Choroid plexus epithelial cell (primary cell): ENCODE data around the gene DUXB.

Experiments used
- DNase-seq: peaks from one replicate; pipeline ENCODE4 v3.0.0-alpha.2; 2010; ENCODE audit warnings: low read depth
- H3K4me3 ChIP-seq: 2 replicates; pipeline ENCODE4 v1.5.1; 2011; ENCODE audit warnings: low read depth, mild to moderate bottlenecking, control low read depth, low read length, moderate library complexity
- TF ChIP-seq, protein P1 (sequence below): conservative IDR thresholded peaks from 2 replicates; pipeline ENCODE4 v1.5.1; 2011; ENCODE audit warnings: low read depth, mild to moderate bottlenecking, control low read depth, inconsistent platforms, low read length, moderate library complexity

Gene DUXB

DNA sequence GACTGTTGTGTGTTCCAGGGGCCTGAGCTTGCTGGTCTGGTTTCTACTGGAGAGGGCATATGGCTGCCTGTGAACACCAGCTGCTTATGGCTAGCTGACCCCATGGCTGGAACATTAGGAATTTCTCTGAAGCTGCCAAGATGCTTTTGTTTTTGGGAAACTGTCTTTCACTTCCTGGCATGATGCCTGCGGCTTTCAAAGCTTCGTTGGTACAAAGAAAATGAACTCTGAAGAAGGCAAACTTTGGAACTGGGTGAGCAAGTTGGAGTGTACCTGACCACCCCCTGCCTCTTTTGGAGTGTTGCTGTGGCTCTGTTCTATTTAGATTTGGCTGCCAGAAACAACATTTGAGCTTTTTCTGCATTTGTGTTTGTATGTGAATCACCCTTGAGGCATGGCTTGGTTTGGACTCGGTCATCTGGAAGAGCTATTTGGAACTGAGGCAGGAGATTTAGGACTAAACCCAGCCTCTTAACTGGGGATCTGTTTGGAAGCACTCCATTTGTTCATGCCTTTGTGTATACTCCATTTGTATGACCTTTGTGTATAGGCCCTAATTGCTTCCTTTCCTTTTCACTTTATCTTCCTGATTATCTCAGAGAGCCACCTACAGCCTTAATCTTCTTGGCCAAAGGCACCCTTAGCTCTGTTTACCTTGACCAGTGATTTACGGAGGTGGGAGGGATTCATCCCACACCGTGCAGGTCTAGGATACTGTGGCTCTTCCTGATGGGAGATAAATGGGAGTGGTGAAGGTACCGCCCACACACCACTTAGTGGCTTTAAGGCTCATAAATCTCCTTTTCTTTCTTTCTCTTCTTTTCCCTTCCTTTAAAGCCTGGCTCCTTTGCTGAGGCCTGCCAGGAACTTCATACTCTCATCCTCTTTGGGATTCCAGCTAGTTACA is 32.3 kb upstream of the DUXB start:
- DNase-seq: peak; percentile 43
- H3K4me3 ChIP-seq: no peak overlapping the region
- TF ChIP-seq, protein P1, sequence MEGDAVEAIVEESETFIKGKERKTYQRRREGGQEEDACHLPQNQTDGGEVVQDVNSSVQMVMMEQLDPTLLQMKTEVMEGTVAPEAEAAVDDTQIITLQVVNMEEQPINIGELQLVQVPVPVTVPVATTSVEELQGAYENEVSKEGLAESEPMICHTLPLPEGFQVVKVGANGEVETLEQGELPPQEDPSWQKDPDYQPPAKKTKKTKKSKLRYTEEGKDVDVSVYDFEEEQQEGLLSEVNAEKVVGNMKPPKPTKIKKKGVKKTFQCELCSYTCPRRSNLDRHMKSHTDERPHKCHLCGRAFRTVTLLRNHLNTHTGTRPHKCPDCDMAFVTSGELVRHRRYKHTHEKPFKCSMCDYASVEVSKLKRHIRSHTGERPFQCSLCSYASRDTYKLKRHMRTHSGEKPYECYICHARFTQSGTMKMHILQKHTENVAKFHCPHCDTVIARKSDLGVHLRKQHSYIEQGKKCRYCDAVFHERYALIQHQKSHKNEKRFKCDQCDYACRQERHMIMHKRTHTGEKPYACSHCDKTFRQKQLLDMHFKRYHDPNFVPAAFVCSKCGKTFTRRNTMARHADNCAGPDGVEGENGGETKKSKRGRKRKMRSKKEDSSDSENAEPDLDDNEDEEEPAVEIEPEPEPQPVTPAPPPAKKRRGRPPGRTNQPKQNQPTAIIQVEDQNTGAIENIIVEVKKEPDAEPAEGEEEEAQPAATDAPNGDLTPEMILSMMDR: no peak

DNA sequence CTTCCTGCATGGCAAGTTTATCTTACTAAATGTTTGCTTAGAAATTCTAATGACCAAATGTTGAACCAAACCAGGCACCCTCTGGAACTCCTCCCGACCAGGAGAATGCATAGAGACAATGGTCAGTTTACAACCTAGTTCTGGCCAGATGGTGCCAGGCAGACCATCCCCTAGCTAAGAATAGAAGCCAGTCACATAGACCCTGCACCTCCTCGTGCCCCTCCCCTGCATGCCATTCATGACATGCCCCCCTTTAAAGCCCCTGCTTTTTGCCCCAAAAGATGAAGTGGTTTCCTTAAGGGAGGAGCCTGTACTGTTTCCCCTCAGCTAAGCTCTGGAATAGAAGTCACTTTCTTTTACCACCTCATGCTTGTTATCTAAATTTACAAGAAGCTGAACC is 31.6 kb upstream of the DUXB start:
- no peak overlapping the region for H3K4me3 ChIP-seq

DNA sequence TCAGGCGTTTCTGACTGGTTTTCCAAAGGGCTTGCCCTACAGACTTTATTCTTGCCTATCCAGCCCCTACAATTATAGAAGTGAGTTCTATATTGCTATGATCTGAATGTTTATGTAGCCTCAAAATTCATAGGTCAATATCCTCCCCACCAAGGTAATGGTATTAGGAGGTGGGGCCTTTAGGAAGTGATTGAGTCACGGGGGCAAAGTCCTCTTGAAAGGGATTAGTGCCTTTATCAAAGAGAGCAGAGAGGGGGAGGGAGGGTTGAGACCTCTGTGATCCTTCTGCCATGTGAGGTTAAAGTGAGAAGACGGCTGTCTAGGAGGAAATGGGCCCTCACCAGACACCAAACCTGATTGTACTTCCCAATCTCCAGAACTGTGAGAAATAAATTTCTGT is 26.0 kb upstream of the DUXB start:
- TF ChIP-seq, protein P1: no peak
- H3K4me3 ChIP-seq: no peak overlapping the region
- no peak for DNase-seq

More for the DNA sequence above, 31.6 kb upstream of the DUXB start:
- TF ChIP-seq, protein P1: no peak
- no peak for DNase-seq

DNA sequence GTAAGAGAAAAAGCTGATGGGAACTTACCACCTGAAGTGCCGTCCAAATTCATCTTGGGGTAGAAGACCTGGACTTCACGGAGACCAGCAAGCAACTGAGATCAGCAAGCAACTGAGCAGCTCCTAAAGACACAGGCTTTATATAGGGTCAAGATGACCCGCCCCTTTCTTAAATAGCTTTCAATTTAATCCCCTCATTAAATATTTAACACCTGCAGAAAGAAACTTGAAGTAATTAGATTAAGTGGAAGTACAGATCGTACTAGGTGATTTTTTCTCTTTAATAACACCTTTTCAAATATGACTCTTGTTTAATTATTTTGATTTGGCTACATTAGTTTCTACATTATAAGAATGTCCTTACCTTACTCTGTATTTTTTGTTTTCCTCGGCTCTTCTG is 25.1 kb upstream of the DUXB start, which contains the start of gene CPHXL:
CPHXL (minus strand) TSS at position 101 of the 400 bp plus-strand sequence; CDS start at position 53, 48 bp downstream.
- TF ChIP-seq, protein P1: no peak
- H3K4me3 ChIP-seq: no peak within 1 kb of the TSS
- DNase-seq: no peak

DNA sequence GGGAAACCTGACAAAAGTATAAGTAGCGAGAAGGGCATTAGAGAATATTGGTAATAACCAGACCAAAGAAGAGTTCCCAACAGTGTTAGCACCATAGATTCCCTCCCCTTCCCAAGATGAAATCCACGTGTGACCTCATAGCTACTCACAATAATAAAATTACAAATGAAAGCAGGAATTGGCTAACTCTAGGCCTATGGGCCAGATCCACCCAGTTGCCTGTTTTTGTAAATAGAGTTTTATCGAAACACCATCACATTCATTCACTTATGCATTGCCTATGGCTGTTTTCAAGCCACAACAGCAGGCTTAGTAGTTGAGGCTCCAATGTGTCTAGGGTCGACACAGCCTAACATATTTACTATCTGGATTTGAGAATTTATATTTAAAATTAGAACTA is 17.2 kb upstream of the DUXB start:
- no peak for DNase-seq
- no peak overlapping the region for H3K4me3 ChIP-seq
- TF ChIP-seq, protein P1: no peak

DNA sequence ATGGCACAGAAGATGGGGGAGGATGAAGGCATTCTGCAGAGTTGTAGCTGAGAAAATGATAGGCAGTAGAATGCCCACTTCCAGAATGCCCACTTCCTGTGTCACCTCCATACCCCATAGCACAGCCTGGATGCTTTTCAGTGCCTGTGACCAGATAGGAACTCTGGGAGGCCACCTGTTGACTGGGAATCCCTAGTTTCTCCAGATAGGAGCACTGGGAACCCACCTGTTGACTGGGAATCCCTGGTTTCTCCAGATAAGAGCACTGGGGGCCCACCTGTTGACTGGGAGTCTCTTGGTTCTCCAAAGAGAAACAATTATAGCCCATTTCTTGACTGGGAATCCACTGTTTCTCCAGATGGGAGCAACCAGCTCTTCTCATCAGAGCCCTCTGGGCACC is 13.4 kb upstream of the DUXB start:
- H3K4me3 ChIP-seq: no peak overlapping the region
- TF ChIP-seq, protein P1: no peak

DNA sequence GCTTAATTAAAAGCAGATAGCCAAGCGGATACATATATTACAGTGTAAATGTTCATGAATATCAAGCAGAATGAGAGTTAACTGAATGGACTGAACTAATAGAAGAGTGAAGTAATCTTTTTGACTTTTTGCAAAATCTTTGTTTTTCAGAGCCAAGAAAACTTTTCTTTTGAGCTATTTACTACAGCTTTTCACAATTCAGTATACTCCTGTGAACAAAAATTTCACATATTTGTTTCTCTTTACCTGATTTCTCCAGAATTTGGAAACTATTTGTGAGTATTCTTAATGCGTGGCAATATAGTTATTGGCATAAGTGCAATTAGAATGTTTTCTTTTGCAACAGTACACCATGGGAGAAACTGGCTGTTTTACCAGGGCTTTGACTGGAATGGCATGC is 9.1 kb upstream of the DUXB start:
- no peak overlapping the region for H3K4me3 ChIP-seq
- TF ChIP-seq, protein P1: no peak
- DNase-seq: no peak

More for the DNA sequence above, 13.4 kb upstream of the DUXB start:
- no peak for DNase-seq
